Measurements from ENCODE around the gene DHX8.
"Not testable (repeated sequence)": the region's sequence is repeated elsewhere in the genome, so short reads cannot be mapped to it uniquely, and the experiment has no call there.

Gene DHX8

GRCh38 chr17:43449470-43450248 is 34.1 kb upstream of the DHX8 start:
- Histone ChIP-seq H3K27ac (ENCODE audit: low read depth, low read length) (no peak overlapping the region), H3K36me3 (ENCODE audit: control insufficient read depth, insufficient read depth, low read length) (no peaks in the 10 kb centered on the region), H3K9ac (ENCODE audit: low read length) (no peak overlapping the region), H3K4me3 (ENCODE audit: low read length) (no peak overlapping the region), H3K4me1 (ENCODE audit: control insufficient read depth, insufficient read depth, low read length) (no peaks in the 10 kb centered on the region), H3K27me3 (ENCODE audit: control insufficient read depth, insufficient read depth, low read length) (no peaks in the 10 kb centered on the region)

GRCh38 chr17:43450791-43451190 is 33.0 kb upstream of the DHX8 start:
- H3K27me3 ChIP-seq (ENCODE audit: control insufficient read depth, insufficient read depth, low read length); H3K9ac ChIP-seq (ENCODE audit: low read length); H3K4me1 ChIP-seq (ENCODE audit: control insufficient read depth, insufficient read depth, low read length); H3K36me3 ChIP-seq (ENCODE audit: control insufficient read depth, insufficient read depth, low read length); H3K27ac ChIP-seq (ENCODE audit: low read depth, low read length); H3K4me3 ChIP-seq (ENCODE audit: low read length): not testable (repeated sequence)

GRCh38 chr17:43451741-43452140 is 32.0 kb upstream of the DHX8 start:
- not testable (repeated sequence) for H3K4me3 ChIP-seq (ENCODE audit: low read length); H3K27ac ChIP-seq (ENCODE audit: low read depth, low read length); H3K36me3 ChIP-seq (ENCODE audit: control insufficient read depth, insufficient read depth, low read length); H3K4me1 ChIP-seq (ENCODE audit: control insufficient read depth, insufficient read depth, low read length); H3K27me3 ChIP-seq (ENCODE audit: control insufficient read depth, insufficient read depth, low read length); H3K9ac ChIP-seq (ENCODE audit: low read length)

- H3K27me3 ChIP-seq (ENCODE audit: control insufficient read depth, insufficient read depth, low read length) = no peaks in the 10 kb centered on the region
- H3K4me1 ChIP-seq (ENCODE audit: control insufficient read depth, insufficient read depth, low read length) = no peaks in the 10 kb centered on the region
- H3K27ac ChIP-seq (ENCODE audit: low read depth, low read length) = no peak overlapping the region
Measured at GRCh38 chr17:43453331-43453812, 30.4 kb upstream of the DHX8 start.

GRCh38 chr17:43454868-43455267 is 28.9 kb upstream of the DHX8 start:
- Histone ChIP-seq H3K4me3 (ENCODE audit: low read length) (no peak overlapping the region), H3K9ac (ENCODE audit: low read length) (no peak overlapping the region), H3K27ac (ENCODE audit: low read depth, low read length) (no peak overlapping the region), H3K36me3 (ENCODE audit: control insufficient read depth, insufficient read depth, low read length) (no peaks in the 10 kb centered on the region), H3K4me1 (ENCODE audit: control insufficient read depth, insufficient read depth, low read length) (no peaks in the 10 kb centered on the region), H3K27me3 (ENCODE audit: control insufficient read depth, insufficient read depth, low read length) (no peaks in the 10 kb centered on the region)

More at GRCh38 chr17:43453331-43453812, 30.4 kb upstream of the DHX8 start:
- no peak overlapping the region for H3K9ac ChIP-seq (ENCODE audit: low read length)
- H3K4me3 ChIP-seq (ENCODE audit: low read length) = no peak overlapping the region
- no peaks in the 10 kb centered on the region for H3K36me3 ChIP-seq (ENCODE audit: control insufficient read depth, insufficient read depth, low read length)

- Histone ChIP-seq H3K4me3 (ENCODE audit: low read length) (no peak overlapping the region), H3K27ac (ENCODE audit: low read depth, low read length) (no peak overlapping the region), H3K4me1 (ENCODE audit: control insufficient read depth, insufficient read depth, low read length) (no peaks in the 10 kb centered on the region), H3K27me3 (ENCODE audit: control insufficient read depth, insufficient read depth, low read length) (no peaks in the 10 kb centered on the region), H3K9ac (ENCODE audit: low read length) (no peak overlapping the region), H3K36me3 (ENCODE audit: control insufficient read depth, insufficient read depth, low read length) (no peaks in the 10 kb centered on the region)
Measured at GRCh38 chr17:43456029-43456428, 27.7 kb upstream of the DHX8 start.

GRCh38 chr17:43456661-43457361 is 27.0 kb upstream of the DHX8 start:
- H3K27me3 ChIP-seq (ENCODE audit: control insufficient read depth, insufficient read depth, low read length) = no peaks in the 10 kb centered on the region
- H3K27ac ChIP-seq (ENCODE audit: low read depth, low read length) = no peak overlapping the region
- no peaks in the 10 kb centered on the region for H3K4me1 ChIP-seq (ENCODE audit: control insufficient read depth, insufficient read depth, low read length)
- no peak overlapping the region for H3K4me3 ChIP-seq (ENCODE audit: low read length)
- H3K9ac ChIP-seq (ENCODE audit: low read length) = no peak overlapping the region
- no peaks in the 10 kb centered on the region for H3K36me3 ChIP-seq (ENCODE audit: control insufficient read depth, insufficient read depth, low read length)

- no peaks in the 10 kb centered on the region for H3K4me1 ChIP-seq (ENCODE audit: control insufficient read depth, insufficient read depth, low read length)
- H3K36me3 ChIP-seq (ENCODE audit: control insufficient read depth, insufficient read depth, low read length) = no peaks in the 10 kb centered on the region
- H3K27ac ChIP-seq (ENCODE audit: low read depth, low read length) = no peak overlapping the region
- no peak overlapping the region for H3K4me3 ChIP-seq (ENCODE audit: low read length)
- H3K27me3 ChIP-seq (ENCODE audit: control insufficient read depth, insufficient read depth, low read length) = no peaks in the 10 kb centered on the region
- H3K9ac ChIP-seq (ENCODE audit: low read length) = no peak overlapping the region
Measured at GRCh38 chr17:43457362-43457692, 26.4 kb upstream of the DHX8 start.

- H3K4me1 ChIP-seq (ENCODE audit: control insufficient read depth, insufficient read depth, low read length); H3K27me3 ChIP-seq (ENCODE audit: control insufficient read depth, insufficient read depth, low read length); H3K27ac ChIP-seq (ENCODE audit: low read depth, low read length); H3K4me3 ChIP-seq (ENCODE audit: low read length); H3K9ac ChIP-seq (ENCODE audit: low read length); H3K36me3 ChIP-seq (ENCODE audit: control insufficient read depth, insufficient read depth, low read length): not testable (repeated sequence)
Measured at GRCh38 chr17:43459878-43460277, 23.9 kb upstream of the DHX8 start.

- no peak overlapping the region for H3K27ac ChIP-seq (ENCODE audit: low read depth, low read length)
- no peaks in the 10 kb centered on the region for H3K27me3 ChIP-seq (ENCODE audit: control insufficient read depth, insufficient read depth, low read length)
- H3K36me3 ChIP-seq (ENCODE audit: control insufficient read depth, insufficient read depth, low read length) = no peaks in the 10 kb centered on the region
- H3K4me3 ChIP-seq (ENCODE audit: low read length) = no peak overlapping the region
- H3K4me1 ChIP-seq (ENCODE audit: control insufficient read depth, insufficient read depth, low read length) = no peaks in the 10 kb centered on the region
- H3K9ac ChIP-seq (ENCODE audit: low read length) = no peak overlapping the region
Measured at GRCh38 chr17:43461185-43461584, 22.6 kb upstream of the DHX8 start.

- not testable (repeated sequence) for H3K27me3 ChIP-seq (ENCODE audit: control insufficient read depth, insufficient read depth, low read length); H3K9ac ChIP-seq (ENCODE audit: low read length); H3K36me3 ChIP-seq (ENCODE audit: control insufficient read depth, insufficient read depth, low read length); H3K27ac ChIP-seq (ENCODE audit: low read depth, low read length); H3K4me1 ChIP-seq (ENCODE audit: control insufficient read depth, insufficient read depth, low read length); H3K4me3 ChIP-seq (ENCODE audit: low read length)
Measured at GRCh38 chr17:43462569-43462968, 21.2 kb upstream of the DHX8 start.

- H3K4me1 ChIP-seq (ENCODE audit: control insufficient read depth, insufficient read depth, low read length) = peaks cover 4% of the 10 kb centered on the region
- H3K27me3 ChIP-seq (ENCODE audit: control insufficient read depth, insufficient read depth, low read length) = no peaks in the 10 kb centered on the region
- H3K27ac ChIP-seq (ENCODE audit: low read depth, low read length) = no peak overlapping the region
- no peaks in the 10 kb centered on the region for H3K36me3 ChIP-seq (ENCODE audit: control insufficient read depth, insufficient read depth, low read length)
- no peak overlapping the region for H3K9ac ChIP-seq (ENCODE audit: low read length)
- H3K4me3 ChIP-seq (ENCODE audit: low read length) = no peak overlapping the region
Measured at GRCh38 chr17:43463241-43463640, 20.5 kb upstream of the DHX8 start.

- H3K9ac ChIP-seq (ENCODE audit: low read length) = no peak overlapping the region
- H3K27me3 ChIP-seq (ENCODE audit: control insufficient read depth, insufficient read depth, low read length) = no peaks in the 10 kb centered on the region
- H3K4me3 ChIP-seq (ENCODE audit: low read length) = no peak overlapping the region
- no peaks in the 10 kb centered on the region for H3K36me3 ChIP-seq (ENCODE audit: control insufficient read depth, insufficient read depth, low read length)
- peaks cover 6% of the 10 kb centered on the region for H3K4me1 ChIP-seq (ENCODE audit: control insufficient read depth, insufficient read depth, low read length)
- H3K27ac ChIP-seq (ENCODE audit: low read depth, low read length) = no peak overlapping the region
Measured at GRCh38 chr17:43464046-43464445, 19.7 kb upstream of the DHX8 start.
